Inflammatory macrophage (primary cell): ENCODE results near the gene PTBP1.
"Not testable (repeated sequence)": the region's sequence is repeated elsewhere in the genome, so short reads cannot be mapped to it uniquely, and the experiment has no call there.

Experiments used
- DNase-seq, 2 donors: peaks; one replicate each; pipeline ENCODE4 v3.0.0-alpha.2; 2020 to 2022

The PTBP1 gene

DNA sequence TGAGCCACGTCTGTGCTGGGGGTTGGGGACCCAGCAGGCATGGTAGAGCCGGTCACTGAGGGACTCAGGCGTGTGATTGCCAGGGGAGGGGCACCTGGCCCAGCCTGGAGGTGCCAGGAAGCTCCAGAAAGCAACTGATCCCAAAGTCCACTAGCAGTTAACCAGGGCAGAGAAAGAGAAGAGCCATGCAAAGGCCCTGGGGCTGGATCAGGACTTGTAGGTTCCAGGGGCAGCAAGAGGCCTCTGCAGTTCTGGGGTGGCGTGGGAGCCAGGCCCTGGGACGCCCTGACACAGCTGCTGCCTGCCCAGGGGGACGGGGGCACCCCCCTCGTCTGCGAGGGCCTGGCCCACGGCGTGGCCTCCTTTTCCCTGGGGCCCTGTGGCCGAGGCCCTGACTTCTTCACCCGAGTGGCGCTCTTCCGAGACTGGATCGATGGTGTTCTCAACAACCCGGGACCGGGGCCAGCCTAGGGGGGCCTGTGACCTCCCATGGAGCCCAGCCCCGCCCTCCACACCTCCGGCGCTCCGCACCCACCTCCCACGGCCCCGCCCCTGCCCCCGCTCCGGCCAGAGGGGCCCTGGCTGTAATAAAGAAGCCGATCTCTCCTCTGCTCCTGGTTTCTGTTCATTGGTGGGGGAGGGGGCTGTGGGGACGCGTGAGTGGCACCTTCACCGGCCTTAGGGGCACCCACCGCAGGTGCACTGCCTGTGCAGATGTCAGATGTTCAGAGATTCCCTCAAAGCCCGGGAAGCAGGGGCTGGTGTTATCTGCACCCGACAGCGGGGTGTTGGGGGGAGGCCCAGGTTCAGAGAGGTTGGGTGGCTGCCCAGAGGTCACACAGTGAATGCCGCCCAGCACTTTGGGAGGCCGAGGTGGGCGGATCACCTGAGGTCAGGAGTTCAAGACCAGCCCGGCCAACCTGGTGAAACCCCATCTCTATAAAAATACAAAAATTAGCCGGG, 34.4 kb downstream of the PTBP1 start:
- DNase-seq: no peak

- no peak for DNase-seq
These were observed 37.0 kb downstream of the PTBP1 start for GRCh38 chr19:834216-834615.

GRCh38 chr19:835210-835810, 38.1 kb downstream of the PTBP1 start:
- no peak for DNase-seq

DNA sequence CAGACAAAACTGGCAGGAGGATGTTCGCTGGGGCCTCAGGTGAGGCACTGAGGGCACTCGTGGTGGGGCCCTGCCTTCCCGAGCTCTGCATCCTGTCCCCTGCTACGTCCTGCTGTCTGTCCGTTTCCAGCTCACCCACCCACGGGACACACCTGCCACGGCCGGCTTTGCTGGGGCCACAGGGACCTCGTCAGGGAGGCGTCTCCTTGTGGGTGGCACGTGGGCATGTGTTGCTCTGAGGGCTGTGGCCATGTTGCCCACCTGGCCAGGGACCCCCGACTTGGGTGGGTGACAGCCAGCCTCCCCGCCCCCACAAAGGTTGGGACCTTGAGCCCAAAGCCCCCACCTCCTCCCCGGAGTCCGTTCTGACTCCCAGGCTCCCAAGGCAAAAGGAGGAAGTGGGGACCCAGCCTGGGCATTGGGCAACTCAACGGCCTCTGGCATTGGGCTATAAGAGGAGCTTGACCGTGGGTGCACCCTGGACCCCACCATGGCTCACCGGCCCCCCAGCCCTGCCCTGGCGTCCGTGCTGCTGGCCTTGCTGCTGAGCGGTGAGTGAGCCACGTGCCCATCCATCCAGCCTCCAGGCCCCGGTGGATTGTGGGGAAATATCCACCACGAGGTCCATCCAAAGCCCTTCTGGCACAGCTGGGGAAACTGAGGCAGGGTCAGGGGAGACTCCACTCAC, 43.4 kb downstream of the PTBP1 start, which contains the start of gene PRTN3:
TSS of gene PRTN3 (plus strand) at position 481 of the 688 bp plus-strand sequence. CDS start at position 491, 10 bp downstream.
- DNase-seq: peak; percentile 64 to 67

DNA sequence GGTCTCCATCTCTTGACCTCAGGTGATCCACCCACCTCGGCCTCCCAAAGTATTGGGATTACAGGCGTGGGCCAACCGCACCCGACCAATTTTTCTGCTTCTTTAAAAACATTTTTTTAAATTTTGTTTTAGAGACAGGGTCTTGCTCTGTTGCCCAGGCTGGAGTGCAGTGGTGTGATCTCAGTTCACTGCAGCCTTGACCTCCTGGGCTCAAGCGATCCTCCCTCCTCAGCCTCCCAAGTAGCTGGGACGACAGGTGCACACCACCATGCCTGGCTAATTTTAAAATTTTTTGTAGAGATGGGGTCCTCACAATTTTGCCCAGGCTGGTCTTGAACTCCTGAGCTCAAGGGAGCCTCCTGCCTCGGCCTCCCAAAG, 45.5 kb downstream of the PTBP1 start:
- not testable (repeated sequence) for DNase-seq

DNA sequence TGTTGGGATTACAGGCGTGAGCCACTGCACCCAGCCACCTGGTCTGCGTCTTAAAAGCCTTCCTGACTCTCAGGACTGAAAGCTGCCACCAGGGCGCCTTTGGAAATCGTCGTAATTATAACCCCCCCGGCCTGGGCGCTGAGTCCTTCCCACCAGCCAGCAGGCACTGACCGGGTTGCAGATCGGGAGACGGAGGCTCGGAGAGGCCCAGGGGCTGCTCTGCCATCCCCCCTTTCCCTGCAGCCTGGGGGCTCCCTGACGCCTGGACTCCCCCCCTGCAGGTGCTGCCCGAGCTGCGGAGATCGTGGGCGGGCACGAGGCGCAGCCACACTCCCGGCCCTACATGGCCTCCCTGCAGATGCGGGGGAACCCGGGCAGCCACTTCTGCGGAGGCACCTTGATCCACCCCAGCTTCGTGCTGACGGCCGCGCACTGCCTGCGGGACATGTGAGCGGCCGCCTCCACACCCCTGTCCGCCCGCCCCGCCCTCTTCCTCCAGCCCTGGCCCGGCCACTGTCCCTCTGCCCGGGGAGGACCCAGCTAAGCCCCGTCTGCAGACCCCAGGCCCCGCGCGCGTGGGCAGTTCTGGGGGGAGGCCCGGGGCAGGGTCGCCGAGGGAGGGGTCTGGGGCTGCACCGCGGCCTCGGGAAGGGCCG, 46.1 kb downstream of the PTBP1 start:
- DNase-seq: peak in 1 of 2 donors; percentile 49

DNA sequence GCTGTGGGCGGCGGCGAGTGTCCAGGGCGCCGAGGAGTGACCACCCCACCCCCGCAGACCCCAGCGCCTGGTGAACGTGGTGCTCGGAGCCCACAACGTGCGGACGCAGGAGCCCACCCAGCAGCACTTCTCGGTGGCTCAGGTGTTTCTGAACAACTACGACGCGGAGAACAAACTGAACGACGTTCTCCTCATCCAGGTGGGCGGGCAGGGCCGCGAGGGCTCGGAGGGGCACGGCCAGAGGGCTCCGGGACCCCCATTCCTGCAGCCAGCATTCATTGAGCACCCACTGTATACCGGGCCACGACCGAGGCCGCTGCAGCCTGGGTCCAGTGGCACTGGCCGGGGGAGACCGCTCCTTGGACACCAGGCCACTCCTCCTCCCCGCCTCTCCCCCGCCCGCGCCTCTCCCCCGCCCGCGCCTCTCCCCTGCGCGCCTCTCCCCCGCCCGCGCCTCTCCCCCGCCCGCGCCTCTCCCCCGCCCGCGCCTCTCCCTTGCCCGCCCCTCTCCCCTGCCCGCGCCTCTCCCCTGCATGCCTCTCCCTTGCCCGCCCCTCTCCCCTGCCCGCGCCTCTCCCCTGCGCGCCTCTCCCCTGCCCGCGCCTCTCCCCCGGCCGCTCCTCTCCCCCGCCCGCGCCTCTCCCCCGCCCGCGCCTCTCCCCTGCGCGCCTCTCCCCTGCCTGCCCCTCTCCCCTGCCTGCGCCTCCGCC, 46.7 kb downstream of the PTBP1 start:
- no peak for DNase-seq

DNA sequence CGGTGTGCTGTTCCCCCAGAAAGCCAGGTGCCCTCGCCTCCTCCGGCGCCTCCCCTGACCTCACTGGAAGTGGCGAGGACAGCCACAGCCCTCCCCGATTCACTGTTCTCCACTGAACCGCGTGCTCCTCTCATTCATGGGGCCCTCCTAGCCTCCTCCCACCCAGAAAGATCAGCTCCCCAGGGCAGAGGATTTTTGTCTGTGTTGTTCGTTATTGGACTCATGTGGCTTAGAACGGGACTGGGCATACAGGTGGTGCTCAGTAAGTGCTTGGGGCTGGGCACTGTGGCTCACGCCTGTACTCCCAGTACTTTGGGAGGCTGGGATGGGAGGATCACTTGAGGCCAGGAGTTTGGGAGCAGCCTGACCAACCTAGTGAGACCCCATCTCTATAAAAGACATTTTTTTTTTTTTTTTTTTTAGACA, 47.3 kb downstream of the PTBP1 start:
- no peak for DNase-seq

DNA sequence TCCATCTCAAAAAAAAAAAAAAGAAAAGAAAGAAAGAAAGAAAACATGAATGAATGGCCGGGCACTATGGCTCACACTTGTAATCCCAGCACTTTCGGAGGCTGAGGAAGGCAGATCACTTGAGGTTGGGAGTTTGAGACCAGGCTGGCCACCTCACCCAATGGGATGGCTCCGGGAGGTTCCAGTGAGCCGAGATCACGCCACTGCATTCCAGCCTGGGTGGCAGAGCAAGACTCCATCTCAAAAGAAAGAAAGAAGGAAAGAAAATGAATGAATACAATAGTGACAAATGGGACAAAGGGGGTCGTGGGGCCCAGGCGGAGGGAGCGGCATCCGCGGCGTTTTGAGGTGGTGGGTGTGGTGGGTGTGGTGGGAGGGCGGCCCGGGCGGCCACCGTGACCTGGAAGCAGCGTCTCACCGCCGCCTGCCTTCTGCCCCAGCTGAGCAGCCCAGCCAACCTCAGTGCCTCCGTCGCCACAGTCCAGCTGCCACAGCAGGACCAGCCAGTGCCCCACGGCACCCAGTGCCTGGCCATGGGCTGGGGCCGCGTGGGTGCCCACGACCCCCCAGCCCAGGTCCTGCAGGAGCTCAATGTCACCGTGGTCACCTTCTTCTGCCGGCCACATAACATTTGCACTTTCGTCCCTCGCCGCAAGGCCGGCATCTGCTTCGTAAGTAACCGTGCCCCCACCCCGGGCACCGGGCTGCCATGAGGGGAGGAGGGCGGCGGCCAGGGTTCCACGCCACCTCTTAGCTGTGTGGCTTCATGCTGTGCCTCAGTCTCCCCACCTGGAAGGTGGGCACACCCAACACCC, 48.7 kb downstream of the PTBP1 start:
- no peak for DNase-seq

- DNase-seq: no peak
These were observed 51.2 kb downstream of the PTBP1 start for GRCh38 chr19:848386-848921.

- not testable (repeated sequence) for DNase-seq
These were observed 51.9 kb downstream of the PTBP1 start for GRCh38 chr19:849195-849594.

GRCh38 chr19:850221-850978, 53.1 kb downstream of the PTBP1 start:
- peak; percentile 54 to 56 for DNase-seq

DNA sequence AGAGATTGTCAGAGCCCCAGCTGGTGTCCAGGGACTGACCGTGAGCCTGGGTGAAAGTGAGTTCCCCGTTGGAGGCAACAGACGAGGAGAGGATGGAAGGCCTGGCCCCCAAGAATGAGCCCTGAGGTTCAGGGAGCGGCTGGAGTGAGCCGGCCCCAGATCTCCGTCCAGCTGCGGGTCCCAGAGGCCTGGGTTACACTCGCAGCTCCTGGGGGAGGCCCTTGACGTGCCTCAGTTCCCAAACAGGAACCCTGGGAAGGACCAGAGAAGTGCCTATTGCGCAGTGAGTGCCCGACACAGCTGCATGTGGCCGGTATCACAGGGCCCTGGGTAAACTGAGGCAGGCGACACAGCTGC, 53.7 kb downstream of the PTBP1 start:
- no peak for DNase-seq

DNA sequence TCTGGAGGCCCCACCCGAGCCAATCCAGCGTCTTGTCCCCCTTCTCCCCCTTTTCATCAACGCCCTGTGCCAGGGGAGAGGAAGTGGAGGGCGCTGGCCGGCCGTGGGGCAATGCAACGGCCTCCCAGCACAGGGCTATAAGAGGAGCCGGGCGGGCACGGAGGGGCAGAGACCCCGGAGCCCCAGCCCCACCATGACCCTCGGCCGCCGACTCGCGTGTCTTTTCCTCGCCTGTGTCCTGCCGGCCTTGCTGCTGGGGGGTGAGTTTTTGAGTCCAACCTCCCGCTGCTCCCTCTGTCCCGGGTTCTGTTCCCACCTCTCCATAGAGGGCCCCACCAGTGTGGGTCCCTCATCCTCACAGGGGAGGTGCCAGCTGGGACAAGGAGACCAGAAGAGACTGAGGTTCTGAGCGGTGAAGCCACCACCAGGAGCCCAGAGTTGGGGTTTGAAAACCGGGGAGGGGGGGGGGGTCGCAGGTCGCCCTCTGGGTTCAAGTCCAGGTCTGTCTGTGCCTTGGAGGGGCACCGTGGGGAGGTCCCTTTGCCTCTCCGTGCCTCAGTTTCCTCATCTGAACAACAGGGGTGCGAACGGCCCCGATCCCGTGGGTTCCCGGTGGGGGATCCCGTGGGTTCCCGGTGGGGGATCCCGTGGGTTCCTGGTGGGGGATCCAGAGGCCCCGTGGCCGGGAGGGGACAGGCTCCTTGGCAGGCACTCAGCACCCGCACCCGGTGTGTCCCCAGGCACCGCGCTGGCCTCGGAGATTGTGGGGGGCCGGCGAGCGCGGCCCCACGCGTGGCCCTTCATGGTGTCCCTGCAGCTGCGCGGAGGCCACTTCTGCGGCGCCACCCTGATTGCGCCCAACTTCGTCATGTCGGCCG, 55.1 kb downstream of the PTBP1 start, which contains the start of gene ELANE:
TSS of gene ELANE (plus strand) at position 168 of the 878 bp plus-strand sequence. CDS start at position 194, 26 bp downstream.
- DNase-seq: no peak

DNA sequence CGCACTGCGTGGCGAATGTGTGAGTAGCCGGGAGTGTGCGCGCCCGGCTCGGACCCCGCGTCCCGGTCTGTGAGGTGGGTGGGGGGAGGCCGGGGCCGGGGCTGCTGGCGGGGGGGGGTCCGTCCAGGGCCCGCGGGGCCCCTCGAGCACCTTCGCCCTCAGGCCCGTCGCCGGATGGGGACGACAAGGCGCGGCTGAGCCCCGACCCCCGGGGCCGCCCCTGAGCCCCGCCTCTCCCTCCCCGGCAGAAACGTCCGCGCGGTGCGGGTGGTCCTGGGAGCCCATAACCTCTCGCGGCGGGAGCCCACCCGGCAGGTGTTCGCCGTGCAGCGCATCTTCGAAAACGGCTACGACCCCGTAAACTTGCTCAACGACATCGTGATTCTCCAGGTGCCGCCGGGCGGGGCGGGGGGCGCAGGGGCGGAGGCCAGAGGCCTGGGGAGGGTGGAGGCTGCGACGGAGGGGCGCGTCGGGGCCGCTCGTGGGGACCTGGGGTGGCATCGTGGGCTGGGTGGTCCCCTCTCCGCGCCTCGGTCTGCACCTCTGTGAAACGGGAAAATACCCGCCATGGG, 55.8 kb downstream of the PTBP1 start:
- DNase-seq: no peak

DNA sequence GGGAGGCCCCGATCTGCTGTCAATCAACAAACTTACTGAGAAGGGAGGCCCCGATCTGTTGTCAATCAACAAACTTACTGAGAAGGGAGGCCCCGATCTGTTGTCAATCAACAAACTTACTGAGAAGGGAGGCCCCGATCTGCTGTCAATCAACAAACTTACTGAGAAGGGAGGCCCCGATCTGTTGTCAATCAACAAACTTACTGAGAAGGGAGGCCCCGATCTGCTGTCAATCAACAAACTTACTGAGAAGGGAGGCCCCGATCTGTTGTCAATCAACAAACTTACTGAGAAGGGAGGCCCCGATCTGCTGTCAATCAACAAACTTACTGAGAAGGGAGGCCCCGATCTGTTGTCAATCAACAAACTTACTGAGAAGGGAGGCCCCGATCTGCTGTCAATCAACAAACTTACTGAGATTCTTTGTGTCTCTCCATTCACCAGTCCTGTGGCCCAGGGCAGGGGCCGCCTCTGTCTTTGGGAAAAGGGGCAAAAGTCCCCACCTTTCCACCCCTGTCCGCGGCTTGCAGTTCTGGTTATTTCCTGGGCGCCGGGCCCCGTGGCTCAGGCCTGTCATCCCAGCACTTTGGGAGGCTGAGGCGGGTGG, 56.5 kb downstream of the PTBP1 start:
- not testable (repeated sequence) for DNase-seq

DNA sequence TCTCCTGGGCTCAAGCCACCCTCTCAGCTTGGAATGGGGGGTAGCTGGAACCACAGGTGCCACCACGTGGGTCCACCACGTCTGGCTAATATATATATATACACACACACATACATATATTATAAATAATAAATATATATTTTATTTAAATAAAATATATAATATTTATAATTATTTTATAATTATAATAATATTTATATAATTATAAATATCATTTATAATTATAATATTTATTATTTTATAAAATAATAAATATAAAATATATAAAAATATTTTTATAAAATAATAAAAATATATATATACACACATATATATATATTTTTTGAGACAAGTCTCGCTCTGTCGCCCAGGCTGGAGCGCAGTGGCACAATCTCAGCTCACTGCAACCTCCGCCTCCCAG, 57.3 kb downstream of the PTBP1 start:
- DNase-seq: no peak

GRCh38 chr19:855142-855541, 57.9 kb downstream of the PTBP1 start:
- no peak for DNase-seq
